ENCODE data around the gene FNIP1.
"Not testable (repeated sequence)": the region's sequence is repeated elsewhere in the genome, so short reads cannot be mapped to it uniquely, and the experiment has no call there.

FNIP1 gene

DNA sequence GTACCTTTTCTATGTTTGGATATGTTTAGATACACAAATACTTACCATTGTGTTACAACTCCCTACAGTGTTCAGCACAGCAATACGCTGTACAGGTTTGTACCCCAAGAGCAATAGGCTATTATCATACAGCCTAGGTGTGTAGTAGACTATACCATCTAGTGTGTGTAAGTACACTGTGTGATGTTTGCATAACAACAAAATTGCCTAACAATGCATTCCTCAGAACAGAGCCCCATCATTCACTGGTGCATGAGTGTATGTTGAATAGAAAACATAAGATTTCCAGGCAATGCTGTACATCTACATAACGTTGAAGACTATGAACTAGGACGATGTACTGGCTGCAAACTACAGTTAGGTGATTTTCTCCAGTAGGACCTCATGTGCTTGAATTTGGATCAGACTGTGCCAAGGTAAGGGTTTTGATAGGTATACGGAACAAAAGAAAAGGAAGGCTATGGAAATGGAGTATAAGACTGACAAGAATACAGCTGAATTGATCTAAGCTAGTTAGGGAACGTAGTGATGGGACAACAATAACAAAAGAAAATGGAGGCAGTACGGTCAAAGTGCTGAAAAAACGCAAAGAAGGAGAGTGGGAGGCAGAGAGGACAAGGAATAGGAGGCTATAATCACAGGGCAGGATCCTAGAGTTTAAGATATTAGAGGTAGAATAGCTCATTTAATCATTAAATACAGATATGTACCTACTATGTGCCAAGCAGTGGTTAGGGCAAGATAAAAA lies 46.9 kb downstream of the FNIP1 start:
- no peak for DNase-seq

DNA sequence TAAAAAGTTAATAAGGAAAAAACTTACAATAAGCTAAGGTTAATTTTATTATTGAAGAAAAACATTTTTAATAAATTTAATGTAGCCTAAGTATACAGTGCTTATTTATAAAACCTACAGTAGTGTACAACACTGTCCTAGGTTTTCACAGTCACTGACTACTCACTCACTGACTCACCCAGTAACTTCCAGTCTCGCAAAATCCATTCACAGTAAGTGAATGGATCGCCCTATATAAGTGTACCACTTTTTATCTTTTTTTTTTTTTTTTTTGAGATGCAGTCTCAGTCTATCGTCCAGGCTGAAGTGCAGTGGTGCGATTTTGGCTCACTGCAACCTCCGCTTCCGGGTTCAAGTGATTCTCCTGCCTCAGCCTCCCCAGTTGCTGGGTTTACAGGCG lies 47.7 kb downstream of the FNIP1 start:
- DNase-seq: no peak

DNA sequence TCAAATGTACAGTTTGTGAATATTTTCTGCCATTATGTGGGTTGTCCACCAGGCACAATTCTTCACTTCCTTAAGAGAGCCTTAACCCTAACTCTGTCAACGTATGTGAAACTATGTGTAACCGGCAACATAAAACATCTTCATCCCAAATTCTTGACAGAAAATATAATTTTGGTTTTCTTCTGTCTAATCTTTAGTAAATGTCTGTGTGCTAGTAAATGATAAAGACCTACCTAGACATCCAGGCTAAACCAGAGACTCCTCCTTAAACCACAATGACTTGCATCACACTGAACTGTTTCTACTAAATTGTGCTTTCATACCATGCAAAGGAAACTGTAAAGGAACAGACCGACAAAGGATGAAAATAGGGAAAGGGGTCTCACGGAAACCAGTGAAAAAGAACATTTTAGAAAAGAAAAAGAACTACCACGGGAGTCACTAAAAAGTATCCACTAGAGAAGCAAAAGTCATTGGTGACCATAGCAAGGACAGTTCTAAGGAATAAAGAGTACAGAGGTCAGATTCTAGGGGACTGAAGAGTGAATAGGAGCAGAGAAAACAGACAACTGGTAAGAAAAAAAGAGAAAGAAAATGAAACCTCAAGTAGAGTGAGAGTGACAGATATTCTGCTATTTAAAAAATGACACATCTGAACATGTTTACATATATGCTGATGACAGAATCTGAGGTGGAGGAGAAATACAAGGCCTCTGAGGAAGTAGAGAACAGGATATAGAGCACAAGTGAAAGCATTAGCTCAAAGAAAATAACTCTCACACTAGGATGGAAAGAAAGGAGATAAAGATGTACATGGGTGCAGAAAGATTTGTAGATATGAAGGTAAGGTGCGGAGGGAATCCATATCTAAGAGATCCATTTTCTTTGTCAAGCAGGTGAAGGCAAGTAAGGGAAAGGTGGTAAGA lies 49.4 kb downstream of the FNIP1 start:
- no peak for DNase-seq

DNA sequence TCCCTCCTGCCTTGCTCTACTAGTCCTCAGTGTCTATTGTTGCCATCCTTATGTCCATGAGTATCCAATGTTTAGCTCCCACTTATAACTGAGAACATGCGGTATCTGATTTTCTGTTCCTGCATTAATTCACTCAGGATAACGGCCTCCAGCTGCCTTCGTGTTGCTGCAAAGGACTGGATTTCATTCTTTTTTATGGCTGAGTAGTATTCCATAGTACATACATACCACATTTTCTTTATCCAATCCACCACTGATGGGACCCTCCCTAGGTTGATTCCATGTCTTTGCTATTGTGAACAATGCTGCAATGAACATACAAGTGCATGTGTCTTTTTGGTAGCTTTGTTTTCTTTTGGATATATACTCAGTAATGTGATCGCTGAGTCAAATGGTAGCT lies 50.4 kb downstream of the FNIP1 start:
- DNase-seq: no peak

DNA sequence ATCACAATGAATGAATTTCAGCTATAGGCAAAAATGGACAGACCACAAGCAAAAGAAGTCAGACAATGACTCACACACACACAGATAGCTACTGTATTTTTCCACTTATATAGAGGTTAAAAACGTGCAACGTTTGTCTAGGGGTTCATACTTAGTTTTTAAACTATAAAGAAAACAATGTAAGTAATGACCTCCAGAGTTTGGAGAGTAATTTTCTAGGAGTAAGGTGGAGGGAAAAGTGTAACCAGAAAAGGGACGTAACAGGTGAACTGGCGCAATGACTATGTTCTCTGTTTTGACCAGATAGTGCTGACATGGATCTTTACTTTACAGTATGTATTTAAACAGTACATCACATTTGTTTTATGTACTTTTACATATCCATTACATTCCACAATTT lies 51.1 kb downstream of the FNIP1 start:
- DNase-seq: no peak

DNA sequence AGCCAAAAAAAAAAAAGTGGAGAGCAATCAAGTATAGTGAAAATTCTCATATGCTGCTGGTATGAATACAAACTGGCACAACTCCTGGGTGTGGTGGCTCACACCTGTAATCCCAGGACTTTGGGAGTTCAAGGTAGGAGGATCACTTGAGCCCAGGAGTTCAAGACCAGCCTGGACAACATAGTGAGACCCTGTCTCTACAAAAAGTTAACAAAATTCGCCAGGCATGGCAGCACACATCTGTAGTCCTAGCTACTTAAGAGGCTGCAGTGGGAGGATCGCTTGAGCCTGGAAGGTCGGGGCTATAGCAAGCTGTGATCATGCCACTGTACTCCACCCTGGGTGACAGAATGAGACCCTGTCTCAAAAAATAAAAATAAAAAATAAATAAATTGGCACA lies 51.7 kb downstream of the FNIP1 start:
- no peak for DNase-seq

DNA sequence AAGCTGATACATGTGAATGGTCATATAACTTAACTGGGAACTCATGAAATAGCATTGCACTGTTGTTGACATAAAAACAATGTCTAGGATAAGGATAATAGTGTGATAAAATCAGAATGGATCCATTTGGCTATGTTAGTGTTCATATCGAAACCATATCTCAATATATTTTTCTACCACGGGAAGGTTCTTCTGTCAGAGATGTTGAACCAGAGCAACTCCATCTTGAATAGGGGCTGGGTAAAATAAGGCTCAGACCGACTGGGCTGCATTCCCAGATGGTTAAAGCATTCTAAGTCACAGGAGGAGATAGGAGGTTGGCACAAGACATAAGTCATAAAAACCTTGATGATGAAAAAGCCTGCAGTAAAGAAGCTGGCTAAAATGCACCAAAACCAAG lies 56.3 kb downstream of the FNIP1 start:
- DNase-seq: no peak

DNA sequence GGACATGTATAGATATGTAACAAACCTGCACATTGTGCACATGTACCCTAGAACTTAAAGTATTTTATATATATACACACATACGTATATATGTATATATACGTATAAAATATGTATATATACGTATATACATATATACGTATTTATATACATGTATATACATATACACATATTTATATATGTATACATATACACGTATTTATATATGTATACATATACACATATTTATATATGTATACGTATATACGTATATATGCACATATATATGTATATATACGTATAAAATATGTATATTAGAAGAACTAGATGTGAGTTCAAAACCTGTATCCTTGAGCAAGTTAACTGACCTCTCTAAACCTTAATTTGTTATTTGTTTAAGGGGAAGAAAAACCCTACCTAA lies 61.4 kb downstream of the FNIP1 start:
- DNase-seq: no peak

DNA sequence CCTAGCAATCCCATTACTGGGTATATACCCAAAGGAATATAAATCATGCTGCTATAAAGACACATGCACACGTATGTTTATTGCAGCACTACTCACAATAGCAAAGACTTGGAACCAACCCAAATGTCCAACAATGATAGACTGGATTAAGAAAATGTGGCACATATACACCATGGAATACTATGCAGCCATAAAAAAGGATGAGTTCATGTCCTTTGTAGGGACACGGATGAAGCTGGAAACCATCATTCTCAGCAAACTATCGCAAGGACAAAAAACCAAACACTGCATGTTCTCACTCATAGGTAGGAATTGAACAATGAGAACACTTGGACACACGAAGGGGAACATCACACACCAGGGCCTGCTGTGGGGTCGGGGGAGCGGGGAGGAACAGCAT lies 61.9 kb downstream of the FNIP1 start:
- not testable (repeated sequence) for DNase-seq

DNA sequence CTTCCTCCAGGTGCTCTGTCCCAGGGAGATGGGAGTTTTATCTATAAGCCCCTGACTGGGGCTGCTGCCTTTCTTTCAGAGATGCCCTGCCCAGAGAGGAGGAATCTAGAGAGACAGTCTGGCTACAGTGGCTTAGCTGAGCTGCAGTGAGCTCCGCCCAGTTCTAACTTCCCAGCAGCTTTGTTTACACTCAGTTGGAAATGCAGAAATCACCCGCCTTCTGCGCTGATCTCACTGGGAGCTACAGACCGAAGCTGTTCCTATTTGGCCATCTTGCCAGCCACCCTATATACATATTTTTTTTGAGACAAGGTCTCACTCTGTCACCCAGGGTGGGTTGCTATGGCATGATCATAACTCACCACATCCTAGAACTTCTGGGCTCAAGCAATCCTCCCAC lies 67.5 kb downstream of the FNIP1 start:
- not testable (repeated sequence) for DNase-seq

DNA sequence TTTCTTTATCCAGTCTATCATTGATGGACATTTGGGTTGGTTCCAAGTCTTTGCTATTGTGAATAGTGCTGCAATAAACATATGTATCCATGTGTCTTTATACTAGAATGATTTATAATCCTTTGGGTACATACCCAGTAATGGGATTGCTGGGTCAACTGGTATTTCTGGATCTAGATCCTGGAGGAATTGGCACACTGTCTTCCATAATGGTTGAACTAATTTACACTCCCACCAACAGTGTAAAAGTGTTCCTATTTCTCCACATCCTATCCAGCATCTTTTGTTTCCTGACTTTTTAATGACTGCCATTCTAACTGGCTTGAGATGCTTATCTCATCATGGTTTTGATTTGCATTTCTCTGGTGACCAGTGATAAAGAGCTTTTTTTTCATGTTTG lies 72.7 kb downstream of the FNIP1 start:
- DNase-seq: not testable (repeated sequence)

DNA sequence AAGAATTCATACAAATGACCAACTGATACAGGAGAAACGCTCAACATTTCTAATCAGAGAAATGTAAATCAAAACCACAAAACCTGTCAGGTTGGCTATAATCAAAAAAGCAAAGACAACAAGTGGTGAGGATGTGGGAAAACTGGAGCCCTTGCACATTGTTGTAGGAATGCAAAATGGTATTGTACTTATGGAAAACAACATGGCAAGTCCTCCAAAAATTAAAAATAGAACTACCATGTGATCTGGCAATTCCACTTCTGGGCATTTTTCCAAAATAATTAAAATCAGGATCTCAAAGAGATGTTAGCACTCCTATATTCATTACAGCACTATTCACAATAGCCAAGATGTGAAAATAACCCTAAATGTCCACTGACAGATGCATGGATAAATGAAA lies 76.1 kb downstream of the FNIP1 start:
- DNase-seq: no peak

DNA sequence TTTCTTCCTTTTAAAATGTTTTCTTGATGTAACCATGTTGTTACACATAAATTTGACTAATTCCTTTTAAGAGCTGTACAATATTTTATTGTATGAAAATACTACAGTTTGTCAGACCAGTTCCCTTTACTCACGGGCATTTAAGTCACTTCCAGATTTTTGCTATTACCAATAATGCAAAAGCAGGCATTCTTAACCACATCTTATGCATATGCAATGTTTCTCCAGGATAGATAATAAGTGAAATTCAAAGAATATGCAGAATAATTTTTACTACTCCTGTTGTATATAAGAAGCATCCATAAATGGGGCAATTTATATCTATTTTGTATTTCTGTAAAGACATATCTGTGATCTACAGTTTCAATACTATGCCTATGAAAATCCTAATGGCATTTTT lies 77.3 kb downstream of the FNIP1 start:
- DNase-seq: no peak

DNA sequence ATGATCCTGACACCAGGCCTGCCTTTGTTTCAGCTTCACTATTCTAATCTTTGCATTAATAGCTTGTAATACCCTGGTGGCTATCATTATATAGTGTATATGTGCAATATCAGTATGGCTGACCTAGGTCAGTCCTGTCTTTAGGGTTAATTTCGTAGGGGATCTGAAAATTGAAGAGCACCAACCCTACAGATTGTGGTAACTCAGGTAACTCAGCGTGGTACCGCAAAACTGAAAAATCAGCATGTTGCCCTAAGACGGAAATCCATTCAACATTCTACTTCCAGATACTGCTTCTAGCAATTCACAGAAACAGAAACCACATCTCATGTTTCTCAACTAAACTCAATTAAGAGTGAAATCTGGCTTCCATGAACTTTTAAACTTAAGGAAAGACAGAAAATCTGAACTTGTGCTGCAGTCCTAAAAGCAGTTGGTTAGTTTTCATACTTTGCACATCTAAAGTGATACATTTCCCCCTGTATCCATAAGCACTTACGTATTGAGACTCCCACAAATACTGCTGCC lies 78.3 kb downstream of the FNIP1 start:
- DNase-seq: no peak

DNA sequence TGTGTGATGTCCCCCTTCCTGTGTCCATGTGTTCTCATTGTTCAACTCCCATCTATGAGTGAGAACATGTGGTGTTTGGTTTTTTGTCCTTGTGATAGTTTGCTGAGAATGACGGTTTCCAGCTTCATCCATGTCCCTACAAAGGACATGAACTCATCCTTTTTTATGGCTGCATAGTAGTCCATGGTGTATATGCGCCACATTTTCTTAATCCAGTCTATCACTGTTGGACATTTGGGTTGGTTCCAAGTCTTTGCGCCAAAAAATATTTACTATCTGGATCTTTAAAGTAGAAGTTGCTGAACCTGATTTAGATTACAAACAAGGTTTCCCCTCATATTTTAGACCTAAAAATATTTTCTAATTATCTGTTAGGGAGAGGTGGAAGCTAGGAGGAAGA lies 79.7 kb downstream of the FNIP1 start:
- DNase-seq: not testable (repeated sequence)

DNA sequence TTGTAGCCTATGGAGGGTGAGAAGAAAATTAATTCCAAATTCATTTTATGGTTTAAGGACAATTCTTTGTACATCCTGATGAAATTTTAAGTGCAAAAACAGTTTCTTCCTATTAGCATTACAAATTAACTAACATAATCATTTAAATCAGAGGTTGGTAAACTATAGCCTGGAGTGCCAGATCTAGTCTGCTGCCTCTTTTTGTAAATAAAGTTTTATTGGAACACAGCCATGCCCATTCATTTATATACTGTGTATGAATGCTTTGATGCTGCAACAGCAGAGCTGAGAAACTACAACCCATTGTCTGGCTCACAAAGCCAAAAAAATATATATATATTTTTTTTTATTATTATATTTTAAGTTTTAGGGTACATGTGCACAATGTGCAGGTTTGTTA lies 80.2 kb downstream of the FNIP1 start:
- DNase-seq: no peak

DNA sequence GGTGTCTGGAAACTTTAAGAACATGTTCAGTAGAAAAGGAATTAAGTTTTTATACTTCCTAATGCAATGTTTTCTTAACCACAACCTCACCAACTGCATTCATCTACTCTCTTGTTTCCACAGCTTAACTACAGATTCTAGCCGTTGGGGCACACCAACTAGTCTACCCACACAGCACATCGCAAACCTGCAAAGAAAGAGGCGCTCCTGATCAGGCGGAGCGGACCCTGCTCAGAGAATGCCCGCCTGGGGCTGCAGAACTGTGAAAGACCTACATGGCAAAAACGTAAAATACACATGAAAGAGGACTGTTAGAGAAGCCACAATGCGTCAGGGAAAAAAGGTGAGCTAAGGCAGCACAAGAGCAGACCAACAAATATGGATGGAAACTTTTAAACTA lies 86.4 kb downstream of the FNIP1 start:
- DNase-seq: no peak

DNA sequence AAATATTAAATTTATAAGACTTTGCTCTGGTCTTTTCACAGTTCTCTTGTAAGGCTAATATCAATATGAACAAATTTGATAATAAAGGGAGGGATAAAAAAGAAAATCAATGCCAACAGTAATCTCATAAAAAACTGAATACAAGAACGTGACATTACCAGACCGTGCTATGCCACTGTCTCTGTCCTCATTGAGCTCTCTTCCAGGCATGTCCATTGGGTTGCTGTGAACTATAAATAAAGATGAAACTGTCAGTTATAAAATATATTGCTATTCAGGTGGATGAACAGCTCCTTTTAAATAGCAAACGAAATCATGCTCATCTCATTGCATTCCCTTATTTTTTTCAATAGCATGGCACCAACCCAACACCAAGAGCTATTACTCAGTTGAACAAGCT lies 87.8 kb downstream of the FNIP1 start:
- DNase-seq: no peak

DNA sequence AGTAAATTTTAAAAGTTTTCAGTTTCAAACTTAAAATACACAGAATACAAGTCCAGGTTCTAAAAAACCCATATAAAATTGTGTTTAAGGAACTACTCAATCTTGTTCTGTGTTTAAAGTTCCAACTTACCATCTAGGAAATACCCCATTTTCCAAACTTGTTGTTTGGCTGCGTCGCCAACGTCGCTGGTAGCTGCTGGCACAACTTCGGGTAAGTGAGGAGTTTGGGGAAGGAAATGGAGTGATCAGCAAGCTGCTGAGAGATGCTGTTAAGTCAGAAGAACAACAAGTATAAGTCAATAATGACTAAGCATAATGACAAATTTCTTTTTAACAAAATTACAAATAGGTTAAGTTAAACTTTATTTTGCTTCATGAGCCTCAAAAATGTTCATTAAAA lies 90.5 kb downstream of the FNIP1 start:
- DNase-seq: no peak

DNA sequence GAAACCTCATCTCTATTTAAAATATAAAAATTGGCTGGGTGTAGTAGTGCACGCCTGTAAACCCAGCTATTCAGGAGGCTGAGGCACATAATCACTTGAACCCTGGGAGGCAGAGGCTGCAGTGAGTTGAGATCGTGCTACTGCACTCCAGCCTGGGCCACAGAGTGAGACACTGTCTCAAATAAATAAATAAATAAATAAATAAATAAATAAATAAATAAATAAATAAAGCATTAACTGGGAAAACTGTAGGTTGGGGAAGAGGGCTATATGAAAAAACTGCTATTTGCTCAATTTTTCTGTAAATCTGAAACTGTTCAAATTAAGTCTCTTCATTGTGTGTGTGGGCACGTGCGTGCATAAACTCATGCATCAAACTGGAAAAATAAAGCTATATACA lies 101.9 kb downstream of the FNIP1 start:
- DNase-seq: no peak

DNA sequence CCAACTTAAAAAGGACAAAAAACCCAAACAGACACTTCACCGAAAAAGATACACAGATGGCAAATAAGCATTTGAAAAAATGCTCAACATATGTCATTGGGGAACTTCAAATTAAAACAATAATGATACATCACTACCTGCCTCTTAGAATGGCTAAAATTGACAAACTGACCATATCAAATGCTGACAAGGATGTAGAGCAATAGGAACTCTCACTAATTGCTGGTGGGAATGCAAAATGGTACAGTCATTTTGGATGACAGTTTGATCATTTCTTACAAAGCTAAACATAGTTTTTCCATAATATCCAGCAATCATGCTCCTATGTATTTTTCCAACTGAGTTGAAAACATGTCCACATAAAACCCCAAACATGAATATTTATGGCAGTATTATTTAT lies 102.9 kb downstream of the FNIP1 start:
- no peak for DNase-seq

DNA sequence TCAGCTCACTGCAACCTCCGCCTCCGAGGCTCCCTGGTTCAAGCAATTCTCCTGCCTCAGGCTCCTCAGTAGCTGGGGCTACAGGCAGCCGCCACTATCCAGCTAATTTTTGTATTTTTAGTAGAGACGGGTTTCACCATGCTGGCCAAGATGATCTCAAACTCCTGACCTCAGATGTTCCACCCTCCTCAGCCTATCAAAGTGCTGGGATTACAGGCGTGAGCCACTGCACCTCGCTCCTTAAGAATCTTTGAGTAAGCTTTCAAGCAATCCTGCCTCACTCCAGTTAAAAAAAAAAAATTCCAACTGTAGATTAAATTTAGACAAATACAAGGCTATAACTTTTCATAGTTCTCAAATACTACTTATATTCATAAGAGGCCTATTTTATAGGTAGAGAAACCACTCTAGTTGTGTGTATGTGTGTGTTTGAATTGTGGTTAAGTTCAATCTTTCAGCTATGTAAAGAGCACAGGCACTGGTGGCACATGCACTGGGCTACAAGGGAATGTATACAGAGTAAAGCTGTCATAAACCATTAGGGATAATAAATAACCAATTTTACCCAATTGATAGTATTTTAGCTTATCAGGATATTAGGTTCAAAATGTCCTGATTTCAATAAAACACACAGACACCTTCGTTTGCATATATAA lies 111.2 kb downstream of the FNIP1 start:
- DNase-seq: no peak

DNA sequence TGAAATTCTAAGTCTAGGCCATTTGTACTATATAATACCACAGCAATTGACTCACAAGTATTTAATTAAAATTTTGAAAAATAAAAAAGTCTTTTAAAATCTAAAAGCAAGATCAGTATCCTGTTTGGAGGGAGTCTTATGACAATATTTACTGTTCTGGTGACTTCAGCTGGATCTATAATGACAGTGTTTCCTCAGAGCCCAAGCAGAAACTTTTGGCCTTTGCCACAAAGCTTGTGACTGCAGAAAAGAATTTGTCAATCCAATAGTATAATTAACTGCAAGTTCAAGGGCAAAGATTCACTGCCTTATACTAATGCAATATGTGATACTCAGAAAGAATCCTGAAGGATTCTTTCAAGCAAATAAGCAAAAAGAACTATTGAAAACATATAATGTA lies 112.2 kb downstream of the FNIP1 start:
- DNase-seq: no peak

DNA sequence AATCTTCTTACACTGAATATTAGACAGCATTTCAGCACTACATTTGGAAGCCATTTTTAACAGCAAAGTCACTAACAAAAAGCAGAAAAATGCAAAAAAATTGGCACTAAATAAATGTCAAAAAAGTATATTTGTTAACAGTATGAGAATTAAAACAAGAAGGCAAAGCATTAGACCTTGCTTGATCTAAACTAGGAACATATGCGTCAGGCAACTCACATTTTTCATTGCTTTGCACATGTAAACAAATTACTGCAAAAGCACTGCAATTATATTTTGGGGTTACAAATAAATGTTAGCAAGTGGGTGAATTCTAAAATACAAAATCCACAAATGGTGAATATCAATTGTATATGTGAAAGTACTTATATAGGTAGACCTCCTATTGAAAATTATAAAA lies 112.8 kb downstream of the FNIP1 start:
- DNase-seq: no peak
